Gastroesophageal sphincter (tissue), 4 donors: ENCODE measurements around the gene SYNDIG1. TPM values are rescaled to one million over a fixed set of nuclear protein-coding genes. Genes with fewer than 3 reads are reported as not detected.

Experiments used
- ATAC-seq: fragments of 150-250 bp; one replicate; pipeline ENCODE4 v1.9.1; 2016; ENCODE audit warnings: mild to moderate bottlenecking, moderate library complexity
- H3K27ac ChIP-seq, 4 donors: fragments of 200-600 bp; sonication (generic) in 3 of 4; 1 replicate in 3 of 4; 2 replicates in 1 of 4; pipeline ENCODE4 v1.5.1; 2016 to 2019
- H3K27me3 ChIP-seq: fragments of 200-600 bp; sonication (generic); one replicate; pipeline ENCODE4 v1.5.1; 2019
- H3K36me3 ChIP-seq, 2 donors: fragments of 200-600 bp; sonication (generic); one replicate each; pipeline ENCODE4 v1.5.1; 2019; ENCODE audit warnings: control low read depth in 1 of 2
- H3K4me1 ChIP-seq, 3 donors: fragments of 200-600 bp; sonication (generic); 1 replicate in 2 of 3; 2 replicates in 1 of 3; pipeline ENCODE4 v1.5.1; 2016 to 2019; ENCODE audit warnings: control low read depth in 2 of 3
- H3K4me3 ChIP-seq, 2 donors: fragments of 200-600 bp; sonication (generic); one replicate each; pipeline ENCODE4 v1.5.1; 2019; ENCODE audit warnings: mild to moderate bottlenecking in 1 of 2, moderate library complexity in 1 of 2
- H3K9me3 ChIP-seq, 3 donors: fragments of 200-600 bp; sonication (generic); one replicate each; pipeline ENCODE4 v1.5.1; 2017 to 2019; ENCODE audit warnings: control low read depth in 2 of 3
- EP300 ChIP-seq: sonication (generic); formaldehyde crosslinking; IDR thresholded peaks from one replicate; pipeline ENCODE4 v1.6.1; 2017; ENCODE audit warnings: antibody characterized with exemption, mild to moderate bottlenecking
- POLR2A ChIP-seq, 2 donors: fragments of 450-650 bp; IDR thresholded peaks; one replicate each; pipeline ENCODE4 v1.6.1; 2017; ENCODE audit warnings: antibody characterized with exemption in 2 of 2, mild to moderate bottlenecking in 2 of 2, moderate library complexity in 1 of 2
- POLR2AphosphoS5 ChIP-seq: sonication (generic); formaldehyde crosslinking; IDR thresholded peaks from one replicate; pipeline ENCODE4 v1.6.1; 2017; ENCODE audit warnings: antibody characterized with exemption
- WGBS, 2 donors: methylation state at CpG; one replicate each; pipeline ENCODE4 v1.1.5; 2018; ENCODE audit warnings: low coverage in 1 of 2; 5-methylcytosine and 5-hydroxymethylcytosine counted together
- total RNA-seq, 4 donors: library from RNA; depleted of rRNA; stranded (reverse); fragments of >200 nt; gene quantifications; one replicate each; pipeline ENCODE4 v1.1.0, GENCODE V29; 2016
- TF ChIP-seq, protein P1 (sequence below), 4 experiments: fragments of 200-600 bp in 2 of 4; fragments of 450-650 bp in 2 of 4; sonication (generic) in 1 of 4; IDR thresholded peaks; one replicate each; pipeline ENCODE4 v1.5.1; 2017 to 2019; ENCODE audit warnings: antibody characterized with exemption in 4 of 4, mild to moderate bottlenecking in 2 of 4, moderate library complexity in 2 of 4

Gene SYNDIG1
- total RNA-seq, 4 donors from 2014 or later: 0.15 to 0.40 (median 0.16) TPM; not detected in 1

- H3K36me3 ChIP-seq: no peaks in the 10 kb centered on the region
- ATAC-seq: no peak
- WGBS, 2 donors: 77 to 92% methylated on average over 6 to 7 of the region's 7 CpGs
Observed at GRCh38 chr20:24448170-24448569, 21.3 kb upstream of the SYNDIG1 start.

DNA sequence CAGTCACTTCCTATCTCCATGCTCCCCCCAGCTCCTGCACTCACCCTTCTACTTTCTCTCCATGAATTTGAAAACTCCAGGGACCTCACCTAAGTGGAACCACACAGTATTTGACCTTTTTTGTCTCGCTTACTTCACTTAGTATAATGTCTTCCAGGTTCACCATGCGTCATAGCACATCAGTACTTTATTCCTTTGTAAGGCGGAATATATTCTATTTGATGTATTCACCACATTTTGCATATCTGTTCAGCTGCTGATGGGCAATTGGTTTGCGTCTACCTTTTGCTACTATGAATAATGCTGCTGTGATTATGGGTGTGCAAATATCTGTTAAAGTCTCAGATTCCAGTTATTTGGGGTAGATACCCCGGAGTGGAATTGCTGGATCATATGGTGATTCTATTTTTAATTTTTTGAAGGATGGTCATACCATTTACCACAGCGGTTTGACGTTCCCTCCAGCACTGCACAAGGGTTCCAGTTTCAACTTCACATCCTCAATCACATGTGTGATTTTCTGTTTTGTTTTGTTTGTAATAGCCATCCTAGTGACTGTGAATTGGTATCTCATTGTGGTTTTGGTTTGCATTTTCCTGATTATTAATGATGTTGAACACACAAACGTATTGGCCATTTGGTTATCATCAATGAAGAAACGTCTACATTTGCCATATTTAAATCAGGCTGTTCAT is 20.3 kb upstream of the SYNDIG1 start:
- Histone ChIP-seq H3K9me3 (no peaks in the 10 kb centered on the region), H3K4me1 (no peaks in the 10 kb centered on the region), H3K27me3 (peaks cover 24% of the 10 kb centered on the region), H3K27ac (no peak overlapping the region), H3K4me3 (no peak overlapping the region), H3K36me3 (no peaks in the 10 kb centered on the region)
- 77% methylated on average over 8 of the region's 9 CpGs for WGBS, 2 donors
- TF ChIP-seq POLR2AphosphoS5 (no peak), POLR2A (IDR thresholded peaks at IDR 0.05) (no peak), EP300 (no peak)
- TF ChIP-seq, protein P1, sequence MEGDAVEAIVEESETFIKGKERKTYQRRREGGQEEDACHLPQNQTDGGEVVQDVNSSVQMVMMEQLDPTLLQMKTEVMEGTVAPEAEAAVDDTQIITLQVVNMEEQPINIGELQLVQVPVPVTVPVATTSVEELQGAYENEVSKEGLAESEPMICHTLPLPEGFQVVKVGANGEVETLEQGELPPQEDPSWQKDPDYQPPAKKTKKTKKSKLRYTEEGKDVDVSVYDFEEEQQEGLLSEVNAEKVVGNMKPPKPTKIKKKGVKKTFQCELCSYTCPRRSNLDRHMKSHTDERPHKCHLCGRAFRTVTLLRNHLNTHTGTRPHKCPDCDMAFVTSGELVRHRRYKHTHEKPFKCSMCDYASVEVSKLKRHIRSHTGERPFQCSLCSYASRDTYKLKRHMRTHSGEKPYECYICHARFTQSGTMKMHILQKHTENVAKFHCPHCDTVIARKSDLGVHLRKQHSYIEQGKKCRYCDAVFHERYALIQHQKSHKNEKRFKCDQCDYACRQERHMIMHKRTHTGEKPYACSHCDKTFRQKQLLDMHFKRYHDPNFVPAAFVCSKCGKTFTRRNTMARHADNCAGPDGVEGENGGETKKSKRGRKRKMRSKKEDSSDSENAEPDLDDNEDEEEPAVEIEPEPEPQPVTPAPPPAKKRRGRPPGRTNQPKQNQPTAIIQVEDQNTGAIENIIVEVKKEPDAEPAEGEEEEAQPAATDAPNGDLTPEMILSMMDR (IDR thresholded peaks at IDR 0.05): no peak
- no peak for ATAC-seq

More at GRCh38 chr20:24448170-24448569, 21.3 kb upstream of the SYNDIG1 start:
- Histone ChIP-seq H3K4me3 (no peak overlapping the region), H3K27me3 (peaks cover 21% of the 10 kb centered on the region), H3K9me3 (no peaks in the 10 kb centered on the region), H3K27ac (no peak overlapping the region), H3K4me1 (no peaks in the 10 kb centered on the region)
- TF ChIP-seq POLR2AphosphoS5: no peak
- no peak for TF ChIP-seq EP300
- TF ChIP-seq, protein P1 (IDR thresholded peaks at IDR 0.05): no peak
- no peak for TF ChIP-seq POLR2A (IDR thresholded peaks at IDR 0.05)

DNA sequence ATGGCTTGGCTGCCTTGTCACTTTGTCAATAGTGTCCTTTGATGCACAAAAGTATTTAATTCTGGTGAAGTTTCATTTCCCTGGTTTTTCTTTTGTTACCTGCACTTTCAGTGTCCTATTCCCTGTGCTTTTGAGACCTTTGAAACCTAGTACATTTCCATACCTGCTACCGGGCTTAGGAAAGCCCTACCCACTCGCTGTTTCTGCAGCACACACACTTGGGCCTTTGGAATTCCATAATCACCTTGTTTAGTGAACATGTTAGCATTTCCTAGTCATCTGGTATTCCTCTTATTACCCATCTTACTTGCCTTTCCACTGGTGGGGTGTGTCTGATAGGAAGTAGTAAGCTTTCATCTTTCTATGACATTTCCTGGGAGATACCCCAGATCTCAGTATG is 19.3 kb upstream of the SYNDIG1 start:
- Histone ChIP-seq H3K36me3 (no peaks in the 10 kb centered on the region), H3K27ac (no peak overlapping the region), H3K27me3 (peaks cover 24% of the 10 kb centered on the region), H3K9me3 (no peaks in the 10 kb centered on the region), H3K4me1 (no peaks in the 10 kb centered on the region), H3K4me3 (no peak overlapping the region)
- TF ChIP-seq, protein P1 (IDR thresholded peaks at IDR 0.05): no peak
- no peak for TF ChIP-seq EP300
- TF ChIP-seq POLR2A (IDR thresholded peaks at IDR 0.05): no peak
- no peak for TF ChIP-seq POLR2AphosphoS5
- WGBS, 2 donors: 79 to 90% methylated on average over 2 of the region's 2 CpGs
- no peak for ATAC-seq

DNA sequence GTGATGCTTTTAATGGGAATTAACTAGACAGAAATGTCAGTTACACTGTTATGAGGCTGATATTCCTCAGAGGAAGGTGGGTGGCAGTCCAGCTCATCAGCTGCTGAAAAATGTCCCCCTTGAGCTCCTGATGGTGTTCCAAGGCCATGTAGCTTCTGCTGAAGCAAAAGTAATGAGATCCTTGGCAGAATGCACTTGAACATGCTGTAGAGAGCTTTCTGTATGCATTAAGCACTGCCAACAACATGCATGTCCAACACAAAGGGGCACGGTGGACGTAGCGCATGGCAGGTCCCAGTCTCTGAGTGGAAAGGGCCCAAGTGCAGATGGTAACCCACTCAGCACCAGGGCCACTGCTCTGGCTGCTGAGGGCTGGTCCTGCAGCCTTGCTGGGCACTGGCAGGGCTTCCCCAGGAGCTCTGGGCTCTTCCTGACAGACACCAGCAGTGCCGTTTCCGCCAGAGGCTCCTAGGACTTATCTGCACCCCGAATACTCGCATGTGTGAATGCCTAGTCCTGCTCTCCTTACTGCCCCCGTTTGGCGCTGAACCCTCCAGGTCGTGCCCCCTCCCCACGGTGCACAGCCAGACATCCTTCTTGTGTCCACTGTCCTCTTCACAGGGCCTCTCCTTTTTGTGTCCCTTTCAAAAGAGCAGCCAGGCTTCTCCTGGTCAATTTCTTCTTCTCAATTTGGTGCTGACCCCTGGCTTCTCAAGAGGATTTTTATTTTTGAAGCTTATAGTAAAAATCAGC is 18.6 kb upstream of the SYNDIG1 start:
- no peak for ATAC-seq
- no peak overlapping the region for H3K4me3 ChIP-seq
- no peaks in the 10 kb centered on the region for H3K9me3 ChIP-seq
- H3K36me3 ChIP-seq: no peaks in the 10 kb centered on the region
- H3K27me3 ChIP-seq: peaks cover 27% of the 10 kb centered on the region
- 46 to 64% methylated on average over 2 to 9 of the region's 11 CpGs for WGBS, 2 donors
- H3K4me1 ChIP-seq: no peaks in the 10 kb centered on the region
- H3K27ac ChIP-seq: no peak overlapping the region
- TF ChIP-seq, protein P1 (IDR thresholded peaks at IDR 0.05): no peak
- TF ChIP-seq POLR2AphosphoS5: no peak
- TF ChIP-seq EP300: no peak
- TF ChIP-seq POLR2A (IDR thresholded peaks at IDR 0.05): no peak

- H3K36me3 ChIP-seq: no peaks in the 10 kb centered on the region
- peaks cover 26% of the 10 kb centered on the region for H3K27me3 ChIP-seq
- H3K27ac ChIP-seq: no peak overlapping the region
- H3K4me1 ChIP-seq: no peaks in the 10 kb centered on the region
- ATAC-seq: no peak
- WGBS, 2 donors: 65 to 86% methylated on average over 1 to 3 of the region's 3 CpGs
- TF ChIP-seq POLR2AphosphoS5 (no peak), EP300 (no peak), POLR2A (IDR thresholded peaks at IDR 0.05) (no peak)
- TF ChIP-seq, protein P1 (IDR thresholded peaks at IDR 0.05): no peak
- no peak overlapping the region for H3K4me3 ChIP-seq
- H3K9me3 ChIP-seq: no peaks in the 10 kb centered on the region
Observed at GRCh38 chr20:24451428-24451827, 18.0 kb upstream of the SYNDIG1 start.
